PFSK-1 (cell line): ENCODE data around the gene KLHDC7B.

Source experiments
- POLR2AphosphoS5 ChIP-seq: IDR thresholded peaks from 2 replicates; pipeline ENCODE4 v1.6.1; 2012; ENCODE audit warnings: low read depth, mild to moderate bottlenecking, control low read depth, low read length, moderate library complexity
- SIN3A ChIP-seq: IDR thresholded peaks from 2 replicates; pipeline ENCODE4 v1.6.1; 2012; ENCODE audit warnings: mild to moderate bottlenecking, low read length, moderate library complexity, borderline replicate concordance; ENCODE audit not compliant: insufficient read depth
- TF ChIP-seq, protein P1 (sequence below), 2 experiments: IDR thresholded peaks; 2 replicates each; pipeline versions ENCODE4 v1.6.1 to v1.8.0; 2011 to 2012; ENCODE audit warnings: low read depth in 2 of 2, low read length in 2 of 2, control low read depth in 1 of 2, inconsistent platforms in 1 of 2, mild to moderate bottlenecking in 1 of 2, moderate library complexity in 1 of 2; ENCODE audit not compliant: insufficient read depth in 1 of 2

DNA sequence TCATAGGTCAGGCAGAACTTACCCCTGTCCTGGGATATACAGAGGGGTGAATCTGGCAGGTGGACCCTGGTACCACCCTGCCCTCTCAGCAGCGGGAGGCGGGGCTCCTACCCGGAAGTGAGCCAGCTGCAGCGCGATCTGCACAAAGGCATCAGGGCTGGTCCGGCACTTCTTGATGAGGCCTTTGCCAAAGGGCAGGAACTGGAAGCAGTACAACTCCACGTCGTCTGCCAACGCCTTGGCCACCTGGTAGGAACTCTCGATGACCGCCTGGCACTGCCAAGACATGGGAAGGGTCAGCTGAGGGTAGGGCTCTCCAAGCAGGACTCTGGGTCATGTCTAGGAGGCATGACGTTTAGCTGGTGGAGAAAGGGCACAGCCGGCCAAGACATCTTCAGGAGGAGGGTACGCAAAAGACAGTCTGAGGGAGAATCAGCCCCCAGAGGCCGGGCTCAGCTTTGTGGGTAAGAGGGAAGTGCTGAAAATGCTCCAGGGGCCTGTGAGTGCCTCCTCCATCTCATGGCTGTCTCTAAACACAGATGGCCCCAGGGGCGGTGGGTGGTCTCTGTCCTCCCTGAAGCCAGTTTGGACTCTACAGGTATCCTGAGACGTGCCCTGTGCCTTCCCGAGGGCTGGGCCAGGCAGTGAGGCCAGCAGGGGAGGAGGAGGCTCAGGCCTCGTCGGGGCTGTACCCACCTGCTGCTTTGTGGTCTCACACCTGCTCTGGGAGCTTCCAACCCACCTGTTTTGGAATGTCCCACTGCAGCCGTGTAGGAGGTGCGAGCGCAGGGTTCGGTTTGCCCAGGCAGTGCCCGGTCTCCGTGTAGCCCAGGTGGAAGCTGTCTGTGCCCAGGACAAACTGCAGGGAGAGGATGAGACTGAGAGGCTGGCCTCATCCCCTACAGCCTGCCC lies 25.8 kb downstream of the KLHDC7B start:
- no peak for TF ChIP-seq POLR2AphosphoS5
- no peak for TF ChIP-seq SIN3A
- TF ChIP-seq, protein P1, sequence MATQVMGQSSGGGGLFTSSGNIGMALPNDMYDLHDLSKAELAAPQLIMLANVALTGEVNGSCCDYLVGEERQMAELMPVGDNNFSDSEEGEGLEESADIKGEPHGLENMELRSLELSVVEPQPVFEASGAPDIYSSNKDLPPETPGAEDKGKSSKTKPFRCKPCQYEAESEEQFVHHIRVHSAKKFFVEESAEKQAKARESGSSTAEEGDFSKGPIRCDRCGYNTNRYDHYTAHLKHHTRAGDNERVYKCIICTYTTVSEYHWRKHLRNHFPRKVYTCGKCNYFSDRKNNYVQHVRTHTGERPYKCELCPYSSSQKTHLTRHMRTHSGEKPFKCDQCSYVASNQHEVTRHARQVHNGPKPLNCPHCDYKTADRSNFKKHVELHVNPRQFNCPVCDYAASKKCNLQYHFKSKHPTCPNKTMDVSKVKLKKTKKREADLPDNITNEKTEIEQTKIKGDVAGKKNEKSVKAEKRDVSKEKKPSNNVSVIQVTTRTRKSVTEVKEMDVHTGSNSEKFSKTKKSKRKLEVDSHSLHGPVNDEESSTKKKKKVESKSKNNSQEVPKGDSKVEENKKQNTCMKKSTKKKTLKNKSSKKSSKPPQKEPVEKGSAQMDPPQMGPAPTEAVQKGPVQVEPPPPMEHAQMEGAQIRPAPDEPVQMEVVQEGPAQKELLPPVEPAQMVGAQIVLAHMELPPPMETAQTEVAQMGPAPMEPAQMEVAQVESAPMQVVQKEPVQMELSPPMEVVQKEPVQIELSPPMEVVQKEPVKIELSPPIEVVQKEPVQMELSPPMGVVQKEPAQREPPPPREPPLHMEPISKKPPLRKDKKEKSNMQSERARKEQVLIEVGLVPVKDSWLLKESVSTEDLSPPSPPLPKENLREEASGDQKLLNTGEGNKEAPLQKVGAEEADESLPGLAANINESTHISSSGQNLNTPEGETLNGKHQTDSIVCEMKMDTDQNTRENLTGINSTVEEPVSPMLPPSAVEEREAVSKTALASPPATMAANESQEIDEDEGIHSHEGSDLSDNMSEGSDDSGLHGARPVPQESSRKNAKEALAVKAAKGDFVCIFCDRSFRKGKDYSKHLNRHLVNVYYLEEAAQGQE (IDR thresholded peaks at IDR 0.05; ENCODE audit: insufficient read depth in 1 of 2, low read depth in 2 of 2, low read length in 2 of 2) = no peak
